ENCODE results near the gene MALRD1.

- TF ChIP-seq POLR2A (IDR thresholded peaks at IDR 0.05; ENCODE audit: low read depth, low read length) (no peak), POLR2AphosphoS5 (IDR thresholded peaks at IDR 0.05; ENCODE audit: low read depth, low read length) (no peak)
Observed at GRCh38 chr10:19290770-19291169, 242.2 kb downstream of the MALRD1 start.

Data from GM12891 (cell line).